ENCODE data around the gene CDH2.

Gene CDH2

GRCh38 chr18:28176948-28177827 lies at the start of gene CDH2:
Gene CDH2 (minus strand): TSS chr18:28177130. CDS start chr18:28177022, 108 bp downstream.
- Histone ChIP-seq H3K4me3 (ENCODE audit: low read length) (peak within 1 kb of the TSS; percentile 75), H3K27me3 (ENCODE audit: control insufficient read depth, insufficient read depth, low read length) (no peaks in the 10 kb centered on the region; the same call in 1 of the 2 replicates), H3K4me1 (ENCODE audit: control insufficient read depth, insufficient read depth, low read length) (no peaks in the 10 kb centered on the region), H3K27ac (ENCODE audit: low read length) (no peak within 1 kb of the TSS), H3K9me3 (ENCODE audit: control insufficient read depth, insufficient read depth, low read length) (no peaks in the 10 kb centered on the region), H3K36me3 (ENCODE audit: control insufficient read depth, insufficient read depth, low read length) (no peaks in the 10 kb centered on the region)
- no peak for DNase-seq (ENCODE audit: low read depth, low spot score)
- no CpG with 5 or more reads among the region's 105 CpGs for WGBS (ENCODE audit: insufficient coverage, insufficient read length)

GRCh38 chr18:28212060-28212459 lies 35.1 kb upstream of the CDH2 start:
- Histone ChIP-seq H3K27me3 (ENCODE audit: control insufficient read depth, insufficient read depth, low read length) (no peaks in the 10 kb centered on the region), H3K36me3 (ENCODE audit: control insufficient read depth, insufficient read depth, low read length) (no peaks in the 10 kb centered on the region), H3K4me1 (ENCODE audit: control insufficient read depth, insufficient read depth, low read length) (no peaks in the 10 kb centered on the region), H3K4me3 (ENCODE audit: low read length) (no peak overlapping the region), H3K27ac (ENCODE audit: low read length) (no peak overlapping the region), H3K9me3 (ENCODE audit: control insufficient read depth, insufficient read depth, low read length) (no peaks in the 10 kb centered on the region)
- WGBS (ENCODE audit: insufficient coverage, insufficient read length) = 100% methylated on average over 1 of the region's 3 CpGs
- no peak for DNase-seq (ENCODE audit: low read depth, low spot score)

- no peak overlapping the region for H3K4me3 ChIP-seq (ENCODE audit: low read length)
- H3K27ac ChIP-seq (ENCODE audit: low read length) = no peak overlapping the region
- H3K4me1 ChIP-seq (ENCODE audit: control insufficient read depth, insufficient read depth, low read length) = no peaks in the 10 kb centered on the region
- no peaks in the 10 kb centered on the region for H3K27me3 ChIP-seq (ENCODE audit: control insufficient read depth, insufficient read depth, low read length)
- no peak for DNase-seq (ENCODE audit: low read depth, low spot score)
- no CpG with 5 or more reads among the region's 11 CpGs for WGBS (ENCODE audit: insufficient coverage, insufficient read length)
- H3K36me3 ChIP-seq (ENCODE audit: control insufficient read depth, insufficient read depth, low read length) = no peaks in the 10 kb centered on the region
- H3K9me3 ChIP-seq (ENCODE audit: control insufficient read depth, insufficient read depth, low read length) = no peaks in the 10 kb centered on the region
Measured at GRCh38 chr18:28208712-28209265, 31.9 kb upstream of the CDH2 start.

GRCh38 chr18:28208268-28208667 lies 31.3 kb upstream of the CDH2 start:
- no peaks in the 10 kb centered on the region for H3K36me3 ChIP-seq (ENCODE audit: control insufficient read depth, insufficient read depth, low read length)
- no peak overlapping the region for H3K4me3 ChIP-seq (ENCODE audit: low read length)
- no peak overlapping the region for H3K27ac ChIP-seq (ENCODE audit: low read length)
- no peaks in the 10 kb centered on the region for H3K27me3 ChIP-seq (ENCODE audit: control insufficient read depth, insufficient read depth, low read length)
- no CpG with 5 or more reads among the region's 1 CpG for WGBS (ENCODE audit: insufficient coverage, insufficient read length)
- no peak for DNase-seq (ENCODE audit: low read depth, low spot score)
- no peaks in the 10 kb centered on the region for H3K9me3 ChIP-seq (ENCODE audit: control insufficient read depth, insufficient read depth, low read length)
- no peaks in the 10 kb centered on the region for H3K4me1 ChIP-seq (ENCODE audit: control insufficient read depth, insufficient read depth, low read length)

- no peaks in the 10 kb centered on the region for H3K27me3 ChIP-seq (ENCODE audit: control insufficient read depth, insufficient read depth, low read length)
- no peaks in the 10 kb centered on the region for H3K9me3 ChIP-seq (ENCODE audit: control insufficient read depth, insufficient read depth, low read length)
- no peaks in the 10 kb centered on the region for H3K36me3 ChIP-seq (ENCODE audit: control insufficient read depth, insufficient read depth, low read length)
- H3K4me3 ChIP-seq (ENCODE audit: low read length) = no peak overlapping the region
- WGBS (ENCODE audit: insufficient coverage, insufficient read length) = no CpG with 5 or more reads among the region's 1 CpG
- DNase-seq (ENCODE audit: low read depth, low spot score) = no peak
- H3K4me1 ChIP-seq (ENCODE audit: control insufficient read depth, insufficient read depth, low read length) = no peaks in the 10 kb centered on the region
- no peak overlapping the region for H3K27ac ChIP-seq (ENCODE audit: low read length)
Measured at GRCh38 chr18:28204154-28204553, 27.2 kb upstream of the CDH2 start.

DNA sequence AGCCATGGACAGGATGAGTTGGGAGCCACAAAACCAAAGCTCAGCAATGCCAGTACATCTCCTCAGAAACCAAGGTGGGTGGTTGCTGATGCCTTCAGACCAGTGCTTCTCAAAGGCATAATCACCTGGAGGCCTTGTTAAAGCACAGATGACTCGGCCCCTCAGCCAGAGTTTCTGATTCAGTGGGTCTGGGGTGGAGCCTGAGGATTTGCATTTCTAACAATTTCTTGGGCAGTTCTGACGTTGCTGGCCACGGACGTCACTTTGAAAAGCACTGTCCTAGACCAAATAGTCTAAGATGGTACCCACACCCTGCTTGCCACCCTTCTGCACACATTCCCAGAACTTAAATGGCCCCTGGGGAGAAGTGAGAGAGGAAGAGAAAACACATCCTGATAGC lies 24.1 kb upstream of the CDH2 start:
- no peaks in the 10 kb centered on the region for H3K9me3 ChIP-seq (ENCODE audit: control insufficient read depth, insufficient read depth, low read length)
- H3K27me3 ChIP-seq (ENCODE audit: control insufficient read depth, insufficient read depth, low read length) = no peaks in the 10 kb centered on the region
- H3K4me1 ChIP-seq (ENCODE audit: control insufficient read depth, insufficient read depth, low read length) = no peaks in the 10 kb centered on the region
- H3K4me3 ChIP-seq (ENCODE audit: low read length) = no peak overlapping the region
- H3K27ac ChIP-seq (ENCODE audit: low read length) = no peak overlapping the region
- no peaks in the 10 kb centered on the region for H3K36me3 ChIP-seq (ENCODE audit: control insufficient read depth, insufficient read depth, low read length)
- no peak for DNase-seq (ENCODE audit: low read depth, low spot score)
- no CpG with 5 or more reads among the region's 4 CpGs for WGBS (ENCODE audit: insufficient coverage, insufficient read length)

- no CpG with 5 or more reads among the region's 5 CpGs for WGBS (ENCODE audit: insufficient coverage, insufficient read length)
- Histone ChIP-seq H3K27ac (ENCODE audit: low read length) (no peak overlapping the region), H3K27me3 (ENCODE audit: control insufficient read depth, insufficient read depth, low read length) (no peaks in the 10 kb centered on the region), H3K36me3 (ENCODE audit: control insufficient read depth, insufficient read depth, low read length) (no peaks in the 10 kb centered on the region), H3K4me3 (ENCODE audit: low read length) (no peak overlapping the region), H3K4me1 (ENCODE audit: control insufficient read depth, insufficient read depth, low read length) (no peaks in the 10 kb centered on the region), H3K9me3 (ENCODE audit: control insufficient read depth, insufficient read depth, low read length) (no peaks in the 10 kb centered on the region)
- DNase-seq (ENCODE audit: low read depth, low spot score) = no peak
Measured at GRCh38 chr18:28198620-28199019, 21.7 kb upstream of the CDH2 start.

DNA sequence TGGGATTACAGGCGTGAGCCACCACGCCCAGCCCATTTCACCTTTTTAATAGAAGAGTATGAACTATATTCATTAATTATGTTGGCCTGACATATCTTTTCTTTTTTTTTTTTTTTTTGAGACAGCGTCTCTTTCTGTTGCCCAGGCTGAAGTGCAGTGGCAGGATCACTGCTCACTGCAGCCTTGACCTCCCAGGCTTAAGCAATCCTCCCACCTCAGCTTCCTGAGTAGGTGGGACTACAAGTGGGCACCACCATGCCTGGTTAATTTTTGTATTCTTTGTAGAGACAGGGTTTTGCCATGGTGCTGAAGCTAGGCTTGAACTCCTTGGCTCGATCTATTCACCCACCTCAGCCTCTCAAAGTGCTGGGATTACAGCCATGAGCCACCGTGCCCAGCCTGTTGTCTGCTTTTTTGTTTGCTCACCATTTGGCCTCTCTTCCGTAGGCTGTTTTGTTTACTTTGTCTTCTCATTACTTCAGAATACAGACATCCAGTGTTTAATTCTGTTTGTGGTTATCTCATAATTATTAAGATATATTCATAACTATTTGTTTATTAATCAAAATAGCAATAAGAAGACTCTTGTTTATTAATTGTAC lies 16.3 kb upstream of the CDH2 start:
- H3K36me3 ChIP-seq (ENCODE audit: control insufficient read depth, insufficient read depth, low read length) = no peaks in the 10 kb centered on the region
- no peaks in the 10 kb centered on the region for H3K9me3 ChIP-seq (ENCODE audit: control insufficient read depth, insufficient read depth, low read length)
- H3K27me3 ChIP-seq (ENCODE audit: control insufficient read depth, insufficient read depth, low read length) = no peaks in the 10 kb centered on the region
- DNase-seq (ENCODE audit: low read depth, low spot score) = no peak
- no peaks in the 10 kb centered on the region for H3K4me1 ChIP-seq (ENCODE audit: control insufficient read depth, insufficient read depth, low read length)
- H3K4me3 ChIP-seq (ENCODE audit: low read length) = no peak overlapping the region
- WGBS (ENCODE audit: insufficient coverage, insufficient read length) = no CpG with 5 or more reads among the region's 6 CpGs
- no peak overlapping the region for H3K27ac ChIP-seq (ENCODE audit: low read length)

- WGBS (ENCODE audit: insufficient coverage, insufficient read length) = no CpG with 5 or more reads among the region's 5 CpGs
- Histone ChIP-seq H3K27ac (ENCODE audit: low read length) (no peak overlapping the region), H3K4me3 (ENCODE audit: low read length) (no peak overlapping the region), H3K27me3 (ENCODE audit: control insufficient read depth, insufficient read depth, low read length) (no peaks in the 10 kb centered on the region), H3K4me1 (ENCODE audit: control insufficient read depth, insufficient read depth, low read length) (no peaks in the 10 kb centered on the region), H3K9me3 (ENCODE audit: control insufficient read depth, insufficient read depth, low read length) (no peaks in the 10 kb centered on the region), H3K36me3 (ENCODE audit: control insufficient read depth, insufficient read depth, low read length) (no peaks in the 10 kb centered on the region)
- no peak for DNase-seq (ENCODE audit: low read depth, low spot score)
Measured at GRCh38 chr18:28189400-28190239, 12.7 kb upstream of the CDH2 start.

DNA sequence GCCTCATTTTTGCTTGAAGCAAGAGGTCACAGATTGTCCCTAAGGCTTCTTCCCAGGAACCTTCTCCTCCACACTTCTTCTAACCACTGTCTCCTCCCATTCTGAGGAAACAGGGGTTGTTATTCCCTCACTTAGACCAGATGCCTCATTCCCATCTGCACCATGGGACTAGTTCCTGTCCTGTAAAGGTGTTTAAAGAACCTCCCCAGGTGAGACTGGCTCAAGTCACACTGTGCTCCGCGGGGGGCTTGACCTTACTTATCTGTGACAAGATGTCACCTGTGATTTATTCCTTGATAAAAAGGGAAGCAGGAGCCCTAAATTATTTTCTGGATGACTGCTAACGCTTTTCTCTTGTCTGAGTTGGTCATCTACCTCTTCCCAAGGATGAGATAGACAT lies 8.2 kb upstream of the CDH2 start:
- DNase-seq (ENCODE audit: low read depth, low spot score) = no peak
- WGBS (ENCODE audit: insufficient coverage, insufficient read length) = no CpG with 5 or more reads among the region's 3 CpGs

More for the DNA sequence above, 8.2 kb upstream of the CDH2 start:
- Histone ChIP-seq H3K27ac (ENCODE audit: low read length) (no peak overlapping the region), H3K9me3 (ENCODE audit: control insufficient read depth, insufficient read depth, low read length) (no peaks in the 10 kb centered on the region), H3K4me3 (ENCODE audit: low read length) (no peak overlapping the region), H3K36me3 (ENCODE audit: control insufficient read depth, insufficient read depth, low read length) (no peaks in the 10 kb centered on the region), H3K4me1 (ENCODE audit: control insufficient read depth, insufficient read depth, low read length) (no peaks in the 10 kb centered on the region), H3K27me3 (ENCODE audit: control insufficient read depth, insufficient read depth, low read length) (no peaks in the 10 kb centered on the region)
